Left ventricle myocardium superior (tissue), 1 donor: ENCODE measurements around the gene TP73. TPM values are rescaled to one million over a fixed set of nuclear protein-coding genes. Genes with fewer than 3 reads are reported as not detected.

ENCODE experiments used
- ATAC-seq: fragments of 200-7000 bp; cut with Tn5 transposase; one replicate; pipeline ENCODE4 v1.9.1; 2020; ENCODE audit warnings: mild to moderate bottlenecking, moderate library complexity
- DNase-seq: peaks from one replicate; pipeline ENCODE4 v3.0.0-alpha.2; 2020
- intact Hi-C: fragments of 100-400 bp; cut with micrococcal nuclease; formaldehyde crosslinking; loops from one replicate; pipeline ENCODE4 v1.11.0; 2022
- total RNA-seq: library from RNA; stranded (reverse); fragmentation: NEBNext Ultra II Directional; extraction: Animal tissue kit (Norgen Biotek cat#: 25700); gene quantifications from one replicate; pipeline ENCODE4 v1.2.1, GENCODE V29; 2021
- donor health status: DM: no; HTN: yes; CAD: no; lungs with severe emphysema.

The TP73 gene
- total RNA-seq, 1 donor from 2014 or later: 0.05 TPM

DNA sequence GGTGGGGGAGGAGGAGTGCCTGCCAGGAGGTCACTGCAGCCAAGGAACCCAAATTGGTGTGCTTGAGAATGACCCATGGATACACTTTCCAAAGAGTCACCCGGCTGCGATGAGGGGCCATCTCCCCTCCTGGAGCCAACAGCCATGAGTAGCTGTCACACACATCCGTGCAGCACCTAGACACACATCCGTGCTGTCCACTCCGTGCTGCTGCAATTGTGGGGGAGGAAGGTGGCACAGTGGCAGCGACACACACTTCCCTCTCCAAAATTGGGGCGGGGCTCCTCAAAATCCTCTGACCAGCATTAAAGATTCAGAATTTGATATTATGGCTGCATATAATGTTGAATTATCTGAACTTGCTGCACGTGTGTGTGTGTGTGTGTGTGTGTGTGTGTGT is 15.8 kb downstream of the TP73 start:
- no peak for ATAC-seq
- intact Hi-C loops: no loop called here
- peak; percentile 7 for DNase-seq

DNA sequence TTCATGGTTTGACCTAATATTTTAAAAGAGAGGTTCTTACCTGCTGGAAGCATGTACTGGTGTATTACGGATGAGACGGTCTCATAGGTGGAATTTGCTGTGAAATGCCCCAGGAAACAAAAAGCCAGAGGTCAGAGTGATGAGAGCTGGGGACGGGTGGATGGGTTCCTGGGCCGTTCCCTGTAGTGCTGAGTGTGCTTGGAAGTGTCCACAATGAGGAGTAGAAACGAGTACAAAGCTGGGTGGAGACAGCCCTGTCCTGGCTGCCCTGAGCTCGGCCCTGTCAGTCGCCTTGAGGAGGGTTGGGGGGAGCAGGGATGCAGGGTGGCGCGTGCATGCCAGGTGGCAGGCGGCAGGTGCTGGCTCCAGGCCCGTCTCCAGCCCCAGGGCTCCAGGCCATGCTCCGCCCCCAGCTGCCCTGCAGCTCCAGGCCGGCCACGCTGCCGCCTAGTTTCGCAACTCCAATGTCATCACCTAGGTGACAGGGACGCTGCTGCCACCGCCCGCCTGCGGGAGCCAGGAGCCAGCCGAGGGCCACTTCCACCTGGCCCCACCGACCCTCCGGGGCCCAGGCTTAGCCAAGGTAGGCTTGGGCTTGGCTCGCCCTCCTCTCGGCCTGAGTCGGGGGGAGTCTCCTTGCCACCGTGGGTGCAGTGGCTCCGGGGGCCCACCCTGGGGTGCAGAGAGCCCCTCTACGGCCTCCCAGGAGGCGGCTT is 16.4 kb downstream of the TP73 start:
- intact Hi-C loops: no loop called here

DNA sequence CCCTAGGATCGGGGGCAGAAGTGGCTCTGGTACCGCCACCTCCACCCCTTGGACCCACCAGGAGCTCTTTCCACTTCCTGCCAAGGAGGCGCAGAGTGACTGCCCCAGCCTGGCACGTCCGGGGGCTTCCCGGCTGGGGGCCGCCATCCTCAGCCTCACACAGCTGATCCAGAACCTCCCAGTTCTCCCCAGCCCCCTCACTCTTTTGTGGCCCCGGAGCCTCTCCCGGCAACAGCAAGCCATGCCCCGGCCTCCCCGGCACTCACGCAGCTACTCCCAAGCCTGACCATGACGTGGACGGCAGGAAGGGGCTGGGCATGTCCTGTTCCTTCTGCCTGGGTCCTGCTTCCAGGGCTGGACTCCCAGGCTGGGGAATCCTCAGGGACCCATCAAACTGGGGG is 17.1 kb downstream of the TP73 start:
- intact Hi-C loops: no loop called here
- ATAC-seq (peak; percentile 5), DNase-seq (no peak)

More for the DNA sequence above, 16.4 kb downstream of the TP73 start:
- ATAC-seq (peak; percentile 96), DNase-seq (peak; percentile 92)

- ATAC-seq: no peak
- DNase-seq: no peak
- intact Hi-C loops: no loop called here
Observed at GRCh38 chr1:3669971-3670431, 17.7 kb downstream of the TP73 start.

DNA sequence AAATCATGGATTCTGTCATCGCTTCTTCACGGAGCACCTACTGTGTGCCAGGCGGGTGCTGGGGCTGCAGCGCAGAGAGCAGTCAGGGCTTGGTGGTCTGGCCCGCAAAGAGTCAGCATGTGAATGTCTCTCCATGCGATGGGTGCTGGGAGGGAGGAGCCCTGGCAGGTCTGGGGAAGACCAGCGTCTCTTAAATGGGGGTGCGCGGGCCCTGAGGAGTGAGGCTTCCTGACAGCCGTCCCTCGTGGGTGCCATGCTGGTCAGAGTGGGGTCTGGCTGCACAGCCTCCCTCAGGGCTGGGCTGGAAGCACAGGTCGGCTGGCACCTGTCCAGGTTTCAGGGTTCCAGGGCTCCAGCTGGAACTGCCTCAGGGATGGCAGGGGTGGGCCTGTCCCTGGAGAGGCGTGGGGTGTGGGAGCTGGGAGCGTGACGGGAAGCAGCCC is 18.5 kb downstream of the TP73 start:
- intact Hi-C loops: no loop called here
- DNase-seq: peak; percentile 29
- ATAC-seq: no peak

GRCh38 chr1:3671371-3672180 is 19.3 kb downstream of the TP73 start:
- intact Hi-C loops: no loop called here

GRCh38 chr1:3672231-3672970 is 20.1 kb downstream of the TP73 start:
- intact Hi-C loops: no loop called here
- ATAC-seq (no peak), DNase-seq (peak; percentile 18)

More at GRCh38 chr1:3671371-3672180, 19.3 kb downstream of the TP73 start:
- ATAC-seq (no peak), DNase-seq (peak; percentile 17)

GRCh38 chr1:3672971-3673361 is 20.6 kb downstream of the TP73 start:
- intact Hi-C loops: no loop called here
- DNase-seq (no peak), ATAC-seq (no peak)

DNA sequence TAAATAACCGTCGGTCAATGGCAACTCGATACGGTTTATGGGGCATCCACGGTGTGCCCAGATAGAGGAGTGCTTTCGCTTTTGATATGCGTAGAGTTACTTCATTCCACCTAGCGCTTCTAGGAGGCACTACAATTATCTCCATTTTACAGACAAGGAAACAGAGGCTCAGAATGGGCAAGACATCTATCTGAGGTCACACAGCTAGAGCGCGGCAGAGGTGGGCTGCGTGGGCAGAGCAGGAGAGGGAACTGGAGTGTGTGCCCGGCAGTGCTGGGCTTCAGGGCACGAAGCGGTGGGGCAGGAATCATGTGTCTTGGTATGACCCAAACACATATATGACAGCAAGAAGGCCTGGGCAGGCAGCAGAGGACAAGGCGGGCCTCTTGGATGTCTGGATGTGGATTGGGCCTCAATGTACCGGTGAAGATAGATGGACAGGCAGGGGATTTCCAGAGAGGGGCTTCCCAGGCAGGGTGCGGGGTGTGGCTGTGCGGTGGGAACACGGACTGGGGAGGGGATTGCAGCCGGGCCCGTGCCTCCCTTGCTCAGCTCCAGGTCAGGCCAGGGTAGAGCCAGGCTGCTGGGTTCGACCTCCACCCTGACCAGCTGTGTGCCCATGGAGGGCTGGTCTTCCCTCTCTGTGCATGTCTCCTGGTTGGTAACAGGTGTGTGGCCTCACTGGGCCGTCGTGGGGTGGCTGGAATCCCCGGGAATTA is 21.2 kb downstream of the TP73 start:
- intact Hi-C loops: no loop called here
- DNase-seq (peak; percentile 6), ATAC-seq (no peak)

GRCh38 chr1:3674100-3675094 is 22.1 kb downstream of the TP73 start:
- intact Hi-C loops: no loop called here
- ATAC-seq (no peak), DNase-seq (peak; percentile 17)

- intact Hi-C loops: no loop called here
- DNase-seq: peak; percentile 15
- no peak for ATAC-seq
Observed at GRCh38 chr1:3675436-3675835, 23.1 kb downstream of the TP73 start.

DNA sequence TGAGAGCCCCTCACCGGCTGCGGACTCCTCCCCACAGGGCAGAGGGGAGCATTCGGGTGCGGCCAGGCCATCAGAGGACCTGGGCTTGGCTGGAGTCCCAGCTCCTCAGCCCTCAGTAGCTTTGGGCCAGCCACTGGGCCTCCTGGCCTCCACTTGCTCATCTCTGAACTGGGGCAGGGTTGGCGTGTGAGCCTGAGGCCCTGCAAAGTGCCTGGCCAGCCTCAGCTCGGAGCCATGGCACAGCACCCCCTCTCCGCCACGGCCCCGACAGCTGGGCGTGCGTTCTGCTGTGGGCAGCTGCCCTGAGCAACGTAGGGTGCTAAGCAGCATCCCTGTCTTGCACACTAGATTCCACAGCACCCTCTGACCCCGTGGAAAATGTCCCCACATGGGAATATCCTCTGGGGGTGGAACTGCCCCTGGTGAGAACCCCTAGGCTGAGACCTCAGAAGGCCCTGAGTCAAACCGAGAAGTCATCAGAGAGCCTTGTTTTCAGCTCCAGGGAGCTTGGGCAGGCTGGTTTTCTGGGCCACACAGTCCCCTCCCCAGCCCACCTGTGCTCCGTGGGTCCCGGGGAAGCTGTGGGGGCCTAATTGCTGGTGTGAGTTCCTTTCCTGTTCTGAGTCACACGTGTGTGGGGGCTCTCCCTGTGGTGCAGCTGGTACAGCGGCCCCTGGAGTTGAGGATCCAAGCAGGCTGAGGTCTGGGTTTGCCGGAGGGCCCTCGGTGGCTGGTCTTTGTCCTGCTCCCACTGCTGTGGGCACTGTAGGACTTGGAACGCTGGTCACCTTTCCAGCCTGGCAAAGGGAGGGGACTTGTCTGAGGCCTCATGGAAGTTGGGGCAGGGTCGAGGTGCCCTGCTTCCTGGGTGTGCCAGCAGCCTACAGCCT is 24.5 kb downstream of the TP73 start:
- ATAC-seq (no peak), DNase-seq (peak; percentile 14)
- intact Hi-C loops: no loop called here

- DNase-seq (peak; percentile 31), ATAC-seq (no peak)
- intact Hi-C loops: no loop called here
Observed at GRCh38 chr1:3677484-3677883, 25.2 kb downstream of the TP73 start.

GRCh38 chr1:3678361-3679097 is 26.2 kb downstream of the TP73 start:
- peak; percentile 24 for DNase-seq
- no peak for ATAC-seq
- intact Hi-C loops: no loop called here

- DNase-seq (peak; percentile 26), ATAC-seq (no peak)
- intact Hi-C loops: no loop called here
Observed at GRCh38 chr1:3679098-3679555, 26.8 kb downstream of the TP73 start.

DNA sequence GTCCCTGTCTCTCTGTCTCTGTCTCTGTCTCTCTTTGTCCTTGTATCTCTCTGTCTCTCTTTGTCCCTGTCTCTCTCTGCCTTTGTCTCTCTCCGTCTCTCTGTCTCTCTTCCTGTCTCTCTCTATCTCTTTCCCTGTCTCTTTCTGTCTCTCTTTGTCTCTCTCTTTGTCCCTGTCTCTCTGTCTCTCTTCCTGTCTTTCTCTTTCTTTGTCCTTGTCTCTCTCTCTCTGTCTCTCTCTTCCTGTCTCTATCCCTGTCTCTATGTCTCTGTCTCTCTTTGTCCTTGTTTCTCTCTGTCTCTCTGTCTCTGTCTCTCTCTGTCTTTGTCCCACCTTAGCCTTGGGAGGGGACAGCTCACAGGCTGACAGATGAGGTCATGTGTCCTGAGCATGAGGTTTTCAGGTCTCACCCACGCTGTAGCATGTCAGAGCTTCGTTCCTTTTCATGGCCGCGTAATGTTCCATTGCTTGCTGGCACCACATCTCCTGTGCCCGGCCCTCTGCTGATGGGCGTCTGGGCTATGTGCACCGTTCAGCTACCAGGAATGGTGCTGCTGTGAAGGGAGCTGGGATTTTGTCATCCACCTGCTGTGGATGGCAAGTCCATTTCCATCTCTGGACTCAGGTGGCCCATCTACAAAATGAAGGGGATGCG is 27.6 kb downstream of the TP73 start:
- ATAC-seq: no peak
- no peak for DNase-seq
- intact Hi-C loops: no loop called here
